Osteocyte (in vitro differentiated cells): ENCODE measurements around the gene VCPKMT. TPM values are rescaled to one million over a fixed set of nuclear protein-coding genes. Genes with fewer than 3 reads are reported as not detected.

ENCODE experiments used
- DNase-seq: peaks from one replicate; pipeline ENCODE4 v3.0.0; 2021; ENCODE audit warnings: mixed read lengths; ENCODE audit not compliant: unreplicated experiment; ENCODE audit errors: extremely low spot score
- H3K27ac Mint-ChIP-seq: one replicate; pipeline ENCODE4 v1.8.0; 2021; ENCODE audit warnings: mild to moderate bottlenecking, mixed read lengths; ENCODE audit not compliant: unreplicated experiment
- H3K27me3 Mint-ChIP-seq: one replicate; pipeline ENCODE4 v1.8.0; 2021; ENCODE audit warnings: mixed read lengths; ENCODE audit not compliant: unreplicated experiment
- H3K36me3 Mint-ChIP-seq: one replicate; pipeline ENCODE4 v1.8.0; 2021; ENCODE audit warnings: mixed read lengths; ENCODE audit not compliant: unreplicated experiment
- H3K4me1 Mint-ChIP-seq: one replicate; pipeline ENCODE4 v1.8.0; 2021; ENCODE audit warnings: mixed read lengths; ENCODE audit not compliant: unreplicated experiment
- H3K4me3 Mint-ChIP-seq: one replicate; pipeline ENCODE4 v1.8.0; 2021; ENCODE audit warnings: mild to moderate bottlenecking, moderate library complexity, mixed read lengths; ENCODE audit not compliant: unreplicated experiment
- H3K9me3 Mint-ChIP-seq: one replicate; pipeline ENCODE4 v1.8.0; 2021; ENCODE audit warnings: mixed read lengths; ENCODE audit not compliant: unreplicated experiment
- total RNA-seq: library from RNA; stranded (reverse); gene quantifications from 2 replicates; pipeline ENCODE4 v1.2.1, GENCODE V29; 2021
- TF ChIP-seq, protein P1 (sequence below): fragments of 200-600 bp; sonication (generic); IDR thresholded peaks from 2 replicates; pipeline ENCODE4 v1.5.0; 2021; ENCODE audit warnings: antibody characterized with exemption, mild to moderate bottlenecking, moderate library complexity

VCPKMT gene
- total RNA-seq, 1 donor from 2014 or later, result 10.1 TPM

DNA sequence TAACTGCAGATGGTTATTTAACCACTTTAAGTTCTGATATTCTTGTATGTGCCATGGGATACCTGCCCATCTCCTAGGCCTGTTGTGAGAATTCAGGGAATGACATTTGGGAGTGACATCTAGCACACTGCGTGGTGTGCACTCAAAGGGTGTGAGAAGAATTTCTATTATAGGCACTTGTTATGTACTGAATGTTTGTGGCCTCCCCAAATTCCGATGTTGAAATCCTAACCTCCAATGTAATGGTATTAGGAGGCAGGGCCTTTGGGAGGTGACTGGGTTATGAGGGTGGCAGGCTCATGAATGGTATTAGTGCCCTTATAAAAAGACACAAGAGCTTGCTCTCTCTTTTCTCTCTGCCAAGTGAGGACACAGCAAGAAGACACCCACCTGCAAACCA, 27.6 kb downstream of the VCPKMT start:
- no peaks in the 10 kb centered on the region for H3K9me3 Mint-ChIP-seq
- TF ChIP-seq, protein P1, sequence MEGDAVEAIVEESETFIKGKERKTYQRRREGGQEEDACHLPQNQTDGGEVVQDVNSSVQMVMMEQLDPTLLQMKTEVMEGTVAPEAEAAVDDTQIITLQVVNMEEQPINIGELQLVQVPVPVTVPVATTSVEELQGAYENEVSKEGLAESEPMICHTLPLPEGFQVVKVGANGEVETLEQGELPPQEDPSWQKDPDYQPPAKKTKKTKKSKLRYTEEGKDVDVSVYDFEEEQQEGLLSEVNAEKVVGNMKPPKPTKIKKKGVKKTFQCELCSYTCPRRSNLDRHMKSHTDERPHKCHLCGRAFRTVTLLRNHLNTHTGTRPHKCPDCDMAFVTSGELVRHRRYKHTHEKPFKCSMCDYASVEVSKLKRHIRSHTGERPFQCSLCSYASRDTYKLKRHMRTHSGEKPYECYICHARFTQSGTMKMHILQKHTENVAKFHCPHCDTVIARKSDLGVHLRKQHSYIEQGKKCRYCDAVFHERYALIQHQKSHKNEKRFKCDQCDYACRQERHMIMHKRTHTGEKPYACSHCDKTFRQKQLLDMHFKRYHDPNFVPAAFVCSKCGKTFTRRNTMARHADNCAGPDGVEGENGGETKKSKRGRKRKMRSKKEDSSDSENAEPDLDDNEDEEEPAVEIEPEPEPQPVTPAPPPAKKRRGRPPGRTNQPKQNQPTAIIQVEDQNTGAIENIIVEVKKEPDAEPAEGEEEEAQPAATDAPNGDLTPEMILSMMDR, result no peak
- no peak for DNase-seq
- no peaks in the 10 kb centered on the region for H3K27me3 Mint-ChIP-seq
- peaks cover 6% of the 10 kb centered on the region for H3K4me1 Mint-ChIP-seq
- no peak overlapping the region for H3K27ac Mint-ChIP-seq
- no peak overlapping the region for H3K4me3 Mint-ChIP-seq
- no peaks in the 10 kb centered on the region for H3K36me3 Mint-ChIP-seq

GRCh38 chr14:50088117-50088515, 28.3 kb downstream of the VCPKMT start:
- DNase-seq, result peak; percentile 60
- Mint-ChIP-seq H3K9me3 (no peaks in the 10 kb centered on the region), H3K4me3 (no peak overlapping the region), H3K27me3 (no peaks in the 10 kb centered on the region), H3K36me3 (no peaks in the 10 kb centered on the region), H3K27ac (no peak overlapping the region), H3K4me1 (peaks cover 11% of the 10 kb centered on the region)
- TF ChIP-seq, protein P1, result no peak

DNA sequence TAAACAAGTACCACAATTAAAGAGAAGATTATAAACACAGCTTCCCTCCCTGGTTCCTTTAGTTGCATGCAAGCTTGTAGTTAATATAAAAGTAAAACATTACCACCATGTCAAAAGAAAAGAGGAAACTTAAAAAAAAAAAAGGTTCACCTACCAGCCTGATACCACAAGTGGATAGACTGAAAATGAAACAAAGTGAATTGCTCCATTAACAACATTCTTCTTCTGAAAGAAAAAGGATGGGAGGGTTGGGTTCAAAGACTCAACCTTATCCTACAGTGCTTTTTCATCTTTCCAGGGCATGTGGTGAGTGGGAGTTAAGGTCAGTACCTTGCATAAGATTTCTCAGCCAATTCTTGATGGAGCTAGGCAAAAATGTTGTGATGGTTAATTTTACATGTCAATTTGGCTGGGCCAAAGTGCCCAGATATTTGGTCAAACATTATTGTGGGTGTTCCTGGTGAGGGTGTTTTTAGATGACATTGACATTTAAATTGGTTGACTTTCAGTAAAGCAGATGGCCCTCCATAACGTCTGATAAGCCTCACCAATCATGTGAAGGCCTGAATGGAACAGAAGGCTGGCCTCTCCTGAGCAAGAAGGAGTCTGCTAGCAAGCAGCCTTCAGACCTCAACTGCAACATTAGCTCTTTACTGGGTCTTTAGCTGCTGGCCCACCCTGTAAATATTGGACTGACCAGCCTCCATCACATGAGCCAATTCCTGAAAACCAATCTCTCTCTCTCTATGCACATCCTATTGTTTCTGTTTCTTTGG, 28.8 kb downstream of the VCPKMT start:
- H3K27me3 Mint-ChIP-seq, result no peaks in the 10 kb centered on the region

GRCh38 chr14:50086321-50086711, 30.1 kb downstream of the VCPKMT start:
- Mint-ChIP-seq H3K4me3 (no peak overlapping the region), H3K36me3 (no peaks in the 10 kb centered on the region), H3K4me1 (peaks cover 21% of the 10 kb centered on the region), H3K9me3 (no peaks in the 10 kb centered on the region), H3K27ac (peak overlapping the region; percentile 3), H3K27me3 (no peaks in the 10 kb centered on the region)
- TF ChIP-seq, protein P1, result no peak
- peak; percentile 23 for DNase-seq

More for the DNA sequence above, 28.8 kb downstream of the VCPKMT start:
- Mint-ChIP-seq H3K4me1 (peaks cover 12% of the 10 kb centered on the region), H3K27ac (no peak overlapping the region), H3K9me3 (no peaks in the 10 kb centered on the region), H3K36me3 (no peaks in the 10 kb centered on the region), H3K4me3 (no peak overlapping the region)
- TF ChIP-seq, protein P1, result no peak
- peak; percentile 15 for DNase-seq

- peak overlapping the region; percentile 3 for H3K27ac Mint-ChIP-seq
- peaks cover 22% of the 10 kb centered on the region for H3K4me1 Mint-ChIP-seq
- no peaks in the 10 kb centered on the region for H3K9me3 Mint-ChIP-seq
- H3K4me3 Mint-ChIP-seq, result no peak overlapping the region
- H3K36me3 Mint-ChIP-seq, result no peaks in the 10 kb centered on the region
- DNase-seq, result peak; percentile 34
- no peaks in the 10 kb centered on the region for H3K27me3 Mint-ChIP-seq
- TF ChIP-seq, protein P1, result no peak
Measured at GRCh38 chr14:50085570-50086320, 30.6 kb downstream of the VCPKMT start.
